T-helper 9 cell (primary cell): ENCODE data around the gene ZNF664.

Experiments
- DNase-seq: peaks from one replicate; pipeline ENCODE4 v3.0.0-alpha.2; 2020

Gene ZNF664

DNA sequence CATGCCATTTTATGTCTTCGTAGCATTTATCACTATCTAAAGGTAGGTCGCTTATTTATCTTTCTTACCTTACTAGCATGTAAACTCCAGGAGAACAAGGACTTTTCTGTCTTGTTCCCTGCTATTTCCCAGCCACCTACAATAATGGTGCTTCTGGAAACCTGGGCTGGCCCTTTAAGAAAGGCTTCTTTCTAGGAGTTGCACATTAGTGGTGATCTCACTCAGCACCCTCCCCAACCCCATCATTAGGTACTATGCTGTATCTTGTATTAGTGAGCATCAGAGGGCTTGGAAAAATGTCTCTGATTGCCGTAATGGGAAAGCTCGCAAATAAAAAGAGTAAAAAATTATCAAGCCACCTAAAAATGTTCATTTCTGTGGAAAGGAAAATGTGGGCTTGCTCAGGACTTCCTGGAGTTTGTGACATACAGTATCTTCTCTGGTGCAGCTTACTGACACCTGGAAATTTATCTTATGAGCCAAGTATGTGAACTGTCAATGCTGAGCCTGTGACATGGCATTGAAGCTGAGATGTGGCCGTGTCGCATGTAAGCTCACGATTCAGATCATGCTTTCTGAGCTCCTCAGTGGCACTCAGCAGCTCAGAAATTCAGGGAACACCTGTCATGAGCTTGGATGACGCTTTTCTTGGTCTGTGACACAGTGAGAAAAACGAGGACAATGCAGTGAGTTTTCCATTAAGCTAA lies 12.8 kb upstream of the ZNF664 start:
- no peak for DNase-seq

DNA sequence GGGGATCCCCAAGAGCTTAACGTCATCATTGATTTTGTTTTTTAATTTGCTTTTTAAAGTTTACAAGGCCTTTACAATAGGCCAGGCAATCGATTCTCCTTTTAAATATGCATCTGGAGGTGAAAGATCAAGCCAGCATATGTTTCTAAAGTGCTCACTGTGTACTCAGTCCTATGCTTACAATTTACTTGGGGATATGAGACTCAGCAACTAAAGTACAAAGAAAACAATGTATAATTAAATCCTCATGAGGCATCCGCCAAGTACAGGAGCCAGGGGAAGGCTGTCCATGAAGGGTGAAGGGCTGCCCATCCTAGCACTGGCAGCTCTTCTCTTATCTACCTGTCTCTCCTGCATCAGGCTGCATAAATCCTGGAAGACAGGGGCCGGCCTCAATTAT lies 12.2 kb upstream of the ZNF664 start:
- no peak for DNase-seq

GRCh38 chr12:123961585-123962345 lies 11.2 kb upstream of the ZNF664 start:
- DNase-seq = no peak

DNA sequence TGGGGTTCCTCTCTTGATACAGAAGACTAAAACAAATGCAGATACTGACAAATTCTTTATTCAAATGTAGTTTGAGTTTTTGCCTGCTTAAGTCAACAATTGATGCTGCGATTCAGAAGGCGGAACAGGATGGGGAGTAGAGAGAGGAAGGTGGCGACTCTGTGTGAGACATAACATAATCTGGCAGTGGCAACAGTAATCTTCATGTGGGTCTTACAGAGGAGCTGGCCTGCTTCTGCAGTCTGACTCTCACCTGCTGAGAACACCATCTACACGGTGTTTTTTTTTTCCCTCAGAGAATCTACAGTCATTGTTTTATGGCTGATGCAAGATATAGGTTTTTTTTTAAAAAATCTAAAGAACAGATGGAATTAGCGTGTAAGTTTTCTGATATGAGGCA lies 10.5 kb upstream of the ZNF664 start:
- no peak for DNase-seq

DNA sequence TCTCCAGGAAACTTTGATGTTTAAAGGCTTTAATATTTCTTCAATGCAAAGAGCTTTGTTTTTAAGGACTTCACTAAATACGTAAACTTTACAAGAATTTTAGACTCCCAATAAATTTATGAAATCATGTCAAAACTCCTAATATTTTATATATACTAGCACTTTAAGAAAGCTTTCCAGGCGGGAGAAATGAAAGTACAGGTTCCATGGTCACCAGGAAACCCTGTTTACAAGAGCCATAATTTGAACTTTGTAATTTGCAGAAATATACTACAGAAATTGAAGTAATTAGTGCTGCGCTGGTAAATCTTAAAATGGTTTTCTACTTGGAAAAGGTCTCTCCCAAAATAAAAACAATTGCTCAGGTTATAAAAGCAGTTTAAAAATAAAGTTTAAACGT lies 9.2 kb upstream of the ZNF664 start:
- DNase-seq = no peak

- no peak for DNase-seq
Observed at GRCh38 chr12:123965382-123965781, 7.6 kb upstream of the ZNF664 start.

DNA sequence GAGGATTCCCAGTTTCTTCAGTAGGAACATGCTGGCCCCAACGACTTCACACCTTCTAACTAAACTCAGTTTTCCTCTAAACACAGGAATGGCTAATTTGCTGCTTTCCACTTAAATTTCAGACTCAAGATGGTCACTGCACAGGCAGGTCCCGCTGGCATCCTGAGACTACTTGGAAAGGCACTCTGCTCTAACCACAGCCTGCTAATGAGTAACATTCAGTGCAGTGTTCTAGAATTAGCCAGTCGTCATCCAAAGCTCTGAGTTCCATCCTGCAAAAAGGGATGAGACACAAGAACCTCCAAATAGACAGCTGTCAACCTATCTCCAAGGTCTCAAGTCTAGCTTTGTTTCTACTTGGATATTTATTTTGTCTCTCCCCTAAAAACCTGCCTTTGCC lies 6.4 kb upstream of the ZNF664 start:
- no peak for DNase-seq

DNA sequence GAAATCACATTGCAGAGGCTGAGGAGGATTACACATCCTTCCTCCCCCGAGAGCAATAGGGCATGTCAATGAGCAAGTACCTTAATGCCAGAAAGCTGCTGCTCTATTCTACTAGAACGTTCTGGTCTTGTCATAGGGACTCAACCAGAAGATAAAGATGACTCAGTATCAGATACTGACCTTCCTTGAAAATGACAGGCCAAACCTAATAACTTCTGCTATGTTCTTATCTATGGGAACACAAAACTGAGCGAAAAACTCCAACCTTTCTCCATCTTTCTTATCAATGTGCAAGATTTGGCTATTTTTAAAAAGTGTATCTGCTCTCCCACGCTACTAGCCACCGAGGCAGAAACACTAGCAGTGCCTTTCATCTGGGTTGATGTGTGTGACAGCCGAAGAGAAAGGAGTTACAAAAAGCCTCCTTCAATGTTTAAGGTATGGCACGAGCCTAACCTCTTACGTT lies 5.9 kb upstream of the ZNF664 start:
- DNase-seq = no peak

DNA sequence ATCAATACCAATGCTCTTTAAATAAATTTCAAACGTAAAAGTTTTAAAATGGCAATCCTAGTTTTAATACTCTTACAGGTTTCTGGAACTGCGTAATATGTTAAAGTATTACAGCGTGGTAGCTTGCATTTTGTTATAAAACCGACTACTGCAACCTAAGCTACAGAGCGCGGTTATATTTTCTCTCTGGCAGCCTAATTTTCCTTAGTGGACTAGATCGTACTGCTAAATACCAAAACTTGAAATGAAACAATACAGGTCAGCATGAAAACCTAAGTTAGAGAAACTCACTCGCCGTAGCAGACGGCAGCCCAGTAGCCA lies 1.6 kb upstream of the ZNF664 start:
- no peak for DNase-seq

DNA sequence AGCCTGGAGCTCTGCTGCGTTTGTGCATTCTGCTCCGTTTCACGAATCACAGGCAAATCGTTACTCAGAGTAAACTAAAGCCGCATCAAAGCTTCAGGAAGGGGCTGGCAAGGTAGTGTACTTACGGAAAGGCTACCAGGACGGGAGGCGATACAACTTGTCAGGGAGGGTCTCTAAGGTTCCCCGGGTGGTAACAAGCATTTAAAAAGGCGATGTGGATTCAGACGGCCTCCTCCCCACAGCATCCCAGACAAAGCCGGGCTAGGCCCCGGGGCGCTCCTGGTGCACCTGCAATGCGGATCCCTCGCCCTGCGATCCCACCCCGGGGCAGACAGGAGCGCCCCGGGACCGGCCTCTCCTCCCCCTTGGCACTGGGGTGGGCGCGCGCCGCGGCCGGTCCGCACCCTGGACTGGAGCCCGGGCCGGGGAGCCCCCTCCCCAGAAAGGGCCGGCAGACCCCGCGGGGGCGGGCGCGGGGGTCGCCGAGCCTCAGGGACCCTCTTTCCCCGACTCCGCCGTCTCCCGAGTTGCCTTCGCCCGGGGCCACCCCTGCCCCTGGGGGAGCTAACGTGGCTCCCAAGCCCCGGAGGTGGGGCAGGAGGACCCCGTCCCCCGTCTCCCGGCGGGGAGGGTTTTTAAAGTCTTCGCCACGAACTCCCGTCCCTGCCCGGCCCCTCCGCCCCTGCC lies 1.1 kb upstream of the ZNF664 start:
- DNase-seq = peak; percentile 21

DNA sequence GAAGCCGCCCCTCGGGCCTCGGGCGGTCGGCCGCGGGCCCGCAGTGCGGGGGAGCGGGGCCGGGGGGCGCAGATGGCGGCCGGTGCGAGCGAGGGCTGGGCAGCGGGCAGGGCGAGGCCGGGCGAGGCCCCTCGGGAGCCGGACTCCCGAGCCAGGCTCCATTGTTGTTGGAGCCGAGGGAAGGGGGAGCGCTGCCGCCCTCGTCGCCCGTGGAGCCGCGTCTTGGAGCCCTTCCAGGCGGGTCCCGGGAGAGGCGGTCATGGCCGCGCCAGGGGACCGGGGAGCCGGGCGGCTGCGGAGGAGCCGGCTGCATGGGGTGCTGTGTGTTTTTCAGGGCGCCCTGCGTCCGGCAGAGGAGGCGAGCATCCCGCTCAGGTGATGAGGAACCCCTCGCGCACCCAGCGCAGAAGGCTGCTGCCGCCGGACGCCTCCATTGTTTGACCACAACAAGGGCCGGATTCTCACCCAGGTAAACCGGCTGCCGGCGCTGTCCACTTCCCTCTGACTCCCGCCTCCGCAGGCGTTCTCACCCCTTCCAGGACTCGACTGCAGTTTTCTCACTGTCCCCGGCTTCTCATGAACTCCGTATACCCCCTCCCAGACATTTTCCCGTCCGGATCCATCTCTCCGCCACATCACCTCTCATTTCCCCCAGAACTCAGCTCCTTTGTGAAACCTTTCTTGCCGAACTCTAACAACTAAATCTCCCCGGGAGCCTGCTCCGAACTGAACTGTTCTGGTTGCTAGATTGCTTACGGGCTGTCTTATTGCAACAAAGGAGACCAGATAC lies 732 bp downstream of the ZNF664 start:
- DNase-seq = peak; percentile 16

GRCh38 chr12:123976227-123976826 lies 3.3 kb downstream of the ZNF664 start:
- DNase-seq = no peak

DNA sequence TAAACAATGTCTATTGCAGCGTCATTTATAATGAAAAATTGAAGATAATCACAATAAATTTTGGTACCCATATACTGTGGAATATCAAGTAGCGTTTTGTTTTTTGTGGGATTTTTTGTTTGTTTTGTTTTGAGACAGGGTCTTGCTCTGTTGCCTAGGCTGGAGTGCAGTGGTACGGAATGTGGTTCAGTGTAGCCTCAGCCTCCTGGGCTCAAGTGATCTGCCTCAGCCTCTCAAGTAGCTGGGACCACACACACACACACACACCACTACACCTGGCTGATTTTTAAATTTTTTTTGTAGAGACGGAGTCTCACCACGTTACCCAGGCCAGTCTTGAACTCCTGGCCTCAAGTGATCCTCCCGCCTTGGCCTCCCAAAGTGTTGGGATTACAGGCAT lies 6.6 kb downstream of the ZNF664 start:
- DNase-seq = no peak

DNA sequence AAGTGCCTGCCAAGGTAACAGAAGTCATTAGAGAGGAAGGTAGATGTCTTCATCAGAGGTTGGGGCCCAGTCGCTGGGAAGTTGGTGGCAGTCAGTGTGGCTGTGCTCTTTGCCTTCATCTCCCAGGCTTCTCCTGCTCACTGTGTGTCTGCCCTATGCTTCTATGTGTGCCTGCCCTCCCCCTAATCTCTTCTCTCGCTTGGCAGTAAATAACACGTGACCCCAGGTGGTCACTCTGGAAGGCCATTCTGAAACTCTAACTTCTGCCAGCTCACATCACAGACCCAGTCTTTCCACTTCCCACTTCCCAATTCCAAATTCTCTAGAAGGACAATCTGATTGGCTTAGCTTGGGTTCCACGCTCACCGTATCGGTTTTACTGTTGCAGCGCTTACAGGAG lies 9.3 kb downstream of the ZNF664 start:
- DNase-seq = no peak

GRCh38 chr12:123983822-123984485 lies 10.9 kb downstream of the ZNF664 start:
- peak; percentile 21 for DNase-seq

DNA sequence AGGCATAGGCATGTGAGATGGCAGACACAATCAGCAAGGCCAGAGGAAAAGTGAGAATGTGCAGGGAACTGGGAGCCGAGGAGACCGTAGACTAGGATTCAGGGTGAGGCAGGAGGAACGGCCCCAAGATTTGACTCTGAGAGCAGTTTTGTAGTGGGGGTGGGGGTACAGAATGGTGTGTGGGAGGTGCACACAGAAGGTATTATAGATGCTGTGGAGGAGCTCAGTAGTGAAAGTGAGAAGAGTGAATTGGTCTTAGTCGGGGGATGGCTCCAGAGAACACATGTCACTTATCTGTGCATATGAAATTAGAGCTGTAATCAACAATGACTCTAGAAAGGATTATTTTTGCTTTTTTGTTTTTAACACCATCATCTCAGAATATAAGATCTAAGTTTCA lies 11.9 kb downstream of the ZNF664 start:
- no peak for DNase-seq

GRCh38 chr12:123986374-123986965 lies 13.5 kb downstream of the ZNF664 start:
- no peak for DNase-seq

DNA sequence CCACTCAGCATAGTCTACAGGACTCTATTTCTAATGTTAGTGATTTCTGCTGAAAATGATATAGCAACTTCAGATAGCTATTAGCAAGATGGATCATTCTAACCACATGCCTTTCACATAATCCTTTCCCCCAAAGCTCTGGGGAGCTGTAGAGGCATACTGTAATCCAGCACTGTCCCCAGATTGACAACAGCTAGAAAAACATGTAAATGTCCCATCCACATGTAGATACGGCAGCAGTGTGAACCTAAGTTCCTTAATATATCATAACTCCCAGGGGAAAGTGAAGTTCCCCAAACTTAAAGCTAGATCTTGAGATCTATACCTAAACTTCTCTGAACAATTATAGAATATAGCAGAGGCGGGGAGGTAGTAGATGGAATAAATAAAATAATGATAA lies 14.0 kb downstream of the ZNF664 start:
- no peak for DNase-seq

GRCh38 chr12:123989168-123989567 lies 16.2 kb downstream of the ZNF664 start:
- DNase-seq = no peak

DNA sequence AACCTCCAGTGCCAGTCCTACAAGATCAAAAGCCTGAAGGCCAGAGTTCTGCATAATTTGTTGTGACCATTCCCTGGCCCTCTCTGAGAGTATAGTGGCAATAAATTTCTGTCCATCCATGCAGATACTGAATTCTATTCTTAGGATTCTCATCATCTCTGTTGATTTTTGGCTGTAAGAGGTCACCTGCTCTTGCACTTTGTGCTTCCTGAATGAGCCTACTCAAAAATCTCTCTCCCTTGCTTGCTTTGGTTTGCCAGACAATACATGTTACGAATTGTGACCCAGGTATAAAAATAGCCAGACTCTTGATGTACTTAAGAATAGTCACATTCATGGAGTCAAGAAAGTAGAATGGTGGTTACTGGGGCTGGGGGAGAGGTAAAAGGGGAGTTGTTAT lies 16.7 kb downstream of the ZNF664 start:
- no peak for DNase-seq

DNA sequence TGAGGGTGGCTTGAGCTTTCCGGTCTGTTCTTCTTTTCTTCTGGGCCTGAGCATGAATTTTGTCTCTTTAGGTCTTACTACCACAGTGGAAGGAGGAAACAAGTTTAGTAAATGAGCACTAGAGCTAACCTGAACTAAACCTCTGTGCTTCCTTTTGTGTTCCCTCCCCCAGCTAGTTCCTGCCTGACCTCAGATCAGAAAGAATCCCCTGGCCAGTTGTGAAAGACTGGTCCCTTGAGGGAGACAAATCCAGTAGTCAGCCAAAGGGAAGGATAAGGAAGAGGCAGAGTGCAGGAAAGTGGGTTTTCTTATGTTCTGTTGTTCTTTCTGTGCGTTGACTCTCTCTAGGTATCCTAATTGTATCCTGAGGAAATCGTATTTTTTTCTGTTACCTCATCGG lies 17.5 kb downstream of the ZNF664 start:
- no peak for DNase-seq
